Measurements from ENCODE around the gene MEP1A. TPM values are rescaled to one million over a fixed set of nuclear protein-coding genes. Genes with fewer than 3 reads are reported as not detected.

MEP1A gene
- total RNA-seq, 3 donors from 2014 or later (not counting 1 experiment from before 2014, with no cell fraction given), result not detected

- no peaks in the 10 kb centered on the region for H3K36me3 Mint-ChIP-seq
- peaks cover 2 to 4% of the 10 kb centered on the region in 2 donors for H3K9me3 Mint-ChIP-seq
- no peak for DNase-seq
- Histone ChIP-seq H3K4me3 (ENCODE audit: low read length) (no peak overlapping the region), H3K9me3 (ENCODE audit: control insufficient read depth, insufficient read depth, low read length) (no peaks in the 10 kb centered on the region), H3K36me3 (ENCODE audit: control insufficient read depth, insufficient read depth, low read length) (no peaks in the 10 kb centered on the region), H3K4me1 (ENCODE audit: control insufficient read depth, insufficient read depth, low read length) (no peaks in the 10 kb centered on the region), H3K27me3 (ENCODE audit: control insufficient read depth, insufficient read depth, low read length) (no peaks in the 10 kb centered on the region), H3K27ac (ENCODE audit: low read length) (no peak overlapping the region)
- intact Hi-C loops (cut with micrococcal nuclease), result no loop called here
- no peaks in the 10 kb centered on the region for H3K4me1 Mint-ChIP-seq
- H3K4me3 Mint-ChIP-seq, result no peak overlapping the region
- no peak overlapping the region for H3K27ac Mint-ChIP-seq
- TF ChIP-seq, protein P1, sequence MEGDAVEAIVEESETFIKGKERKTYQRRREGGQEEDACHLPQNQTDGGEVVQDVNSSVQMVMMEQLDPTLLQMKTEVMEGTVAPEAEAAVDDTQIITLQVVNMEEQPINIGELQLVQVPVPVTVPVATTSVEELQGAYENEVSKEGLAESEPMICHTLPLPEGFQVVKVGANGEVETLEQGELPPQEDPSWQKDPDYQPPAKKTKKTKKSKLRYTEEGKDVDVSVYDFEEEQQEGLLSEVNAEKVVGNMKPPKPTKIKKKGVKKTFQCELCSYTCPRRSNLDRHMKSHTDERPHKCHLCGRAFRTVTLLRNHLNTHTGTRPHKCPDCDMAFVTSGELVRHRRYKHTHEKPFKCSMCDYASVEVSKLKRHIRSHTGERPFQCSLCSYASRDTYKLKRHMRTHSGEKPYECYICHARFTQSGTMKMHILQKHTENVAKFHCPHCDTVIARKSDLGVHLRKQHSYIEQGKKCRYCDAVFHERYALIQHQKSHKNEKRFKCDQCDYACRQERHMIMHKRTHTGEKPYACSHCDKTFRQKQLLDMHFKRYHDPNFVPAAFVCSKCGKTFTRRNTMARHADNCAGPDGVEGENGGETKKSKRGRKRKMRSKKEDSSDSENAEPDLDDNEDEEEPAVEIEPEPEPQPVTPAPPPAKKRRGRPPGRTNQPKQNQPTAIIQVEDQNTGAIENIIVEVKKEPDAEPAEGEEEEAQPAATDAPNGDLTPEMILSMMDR (IDR thresholded peaks at IDR 0.05), result no peak
- WGBS (ENCODE audit: insufficient coverage), result 45% methylated on average over 2 of the region's 2 CpGs
- ATAC-seq, result no peak
- H3K27me3 Mint-ChIP-seq (ENCODE audit: low read depth in 2 of 2), result peaks cover 10 to 24% of the 10 kb centered on the region in 2 donors
These were observed 47.2 kb upstream of the MEP1A start for GRCh38 chr6:46745973-46746372.

- DNase-seq (no peak), ATAC-seq (no peak)
- Mint-ChIP-seq H3K27ac (no peak within 1 kb of the TSS), H3K36me3 (no peaks in the 10 kb centered on the region), H3K27me3 (ENCODE audit: low read depth in 2 of 2) (peaks cover 10 to 24% of the 10 kb centered on the region in 2 donors), H3K9me3 (peaks cover 2 to 4% of the 10 kb centered on the region in 2 donors), H3K4me1 (no peaks in the 10 kb centered on the region), H3K4me3 (no peak within 1 kb of the TSS)
- no peaks in the 10 kb centered on the region for H3K9me3 ChIP-seq (ENCODE audit: control insufficient read depth, insufficient read depth, low read length)
- 67% methylated on average over 1 of the region's 1 CpG for WGBS (ENCODE audit: insufficient coverage)
- H3K27me3 ChIP-seq (ENCODE audit: control insufficient read depth, insufficient read depth, low read length), result no peaks in the 10 kb centered on the region
- H3K4me1 ChIP-seq (ENCODE audit: control insufficient read depth, insufficient read depth, low read length), result no peaks in the 10 kb centered on the region
- H3K27ac ChIP-seq (ENCODE audit: low read length), result no peak within 1 kb of the TSS
- intact Hi-C loops (cut with micrococcal nuclease), result no loop called here
- H3K36me3 ChIP-seq (ENCODE audit: control insufficient read depth, insufficient read depth, low read length), result no peaks in the 10 kb centered on the region
- TF ChIP-seq, protein P1 (IDR thresholded peaks at IDR 0.05), result no peak
- H3K4me3 ChIP-seq (ENCODE audit: low read length), result no peak within 1 kb of the TSS
These were observed 46.5 kb upstream of the MEP1A start, which contains the start of gene ANKRD66 for GRCh38 chr6:46746696-46747095. Gene ANKRD66, plus strand, starts transcription at chr6:46746933. Its CDS starts 5,016 bp downstream, at chr6:46751949.

- no peak overlapping the region for H3K4me3 ChIP-seq (ENCODE audit: low read length)
- 85% methylated on average over 3 of the region's 5 CpGs for WGBS (ENCODE audit: insufficient coverage)
- no peaks in the 10 kb centered on the region for H3K9me3 ChIP-seq (ENCODE audit: control insufficient read depth, insufficient read depth, low read length)
- DNase-seq, result no peak
- Mint-ChIP-seq H3K27me3 (ENCODE audit: low read depth in 2 of 2) (peaks cover 12 to 24% of the 10 kb centered on the region in 2 donors), H3K27ac (no peak overlapping the region), H3K4me3 (no peak overlapping the region), H3K4me1 (no peaks in the 10 kb centered on the region), H3K9me3 (peaks cover 2 to 4% of the 10 kb centered on the region in 2 donors), H3K36me3 (no peaks in the 10 kb centered on the region)
- intact Hi-C loops (cut with micrococcal nuclease), result no loop called here
- H3K27me3 ChIP-seq (ENCODE audit: control insufficient read depth, insufficient read depth, low read length), result no peaks in the 10 kb centered on the region
- TF ChIP-seq, protein P1 (IDR thresholded peaks at IDR 0.05), result no peak
- ATAC-seq, result no peak
- no peaks in the 10 kb centered on the region for H3K36me3 ChIP-seq (ENCODE audit: control insufficient read depth, insufficient read depth, low read length)
- H3K27ac ChIP-seq (ENCODE audit: low read length), result no peak overlapping the region
- H3K4me1 ChIP-seq (ENCODE audit: control insufficient read depth, insufficient read depth, low read length), result no peaks in the 10 kb centered on the region
These were observed 44.2 kb upstream of the MEP1A start for GRCh38 chr6:46748940-46749503.

DNA sequence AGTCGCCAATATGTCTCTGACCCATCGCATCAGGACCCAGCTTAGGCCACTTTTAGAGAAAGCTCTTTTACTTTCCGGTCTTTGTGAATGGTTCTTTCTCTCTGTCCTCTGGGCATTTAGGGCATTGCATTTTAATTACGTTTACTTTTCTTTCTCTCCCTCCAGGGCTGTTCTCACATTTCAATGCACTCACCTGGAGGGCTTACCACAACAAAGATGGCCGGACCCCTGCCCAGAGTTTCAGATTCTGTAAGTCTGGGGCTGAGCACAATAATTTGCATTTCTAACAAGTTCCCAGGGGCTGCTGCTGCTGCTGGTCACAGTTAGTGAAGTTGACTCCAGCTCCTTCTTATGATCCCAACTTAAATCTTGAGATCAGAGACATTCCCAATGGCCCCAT, 43.5 kb upstream of the MEP1A start:
- intact Hi-C loops (cut with micrococcal nuclease), result no loop called here
- Mint-ChIP-seq H3K4me3 (no peak overlapping the region), H3K27me3 (ENCODE audit: low read depth in 2 of 2) (peaks cover 12 to 19% of the 10 kb centered on the region in 2 donors)

More for the DNA sequence above, 43.5 kb upstream of the MEP1A start:
- Histone ChIP-seq H3K27me3 (ENCODE audit: control insufficient read depth, insufficient read depth, low read length) (no peaks in the 10 kb centered on the region), H3K36me3 (ENCODE audit: control insufficient read depth, insufficient read depth, low read length) (no peaks in the 10 kb centered on the region), H3K4me1 (ENCODE audit: control insufficient read depth, insufficient read depth, low read length) (no peaks in the 10 kb centered on the region), H3K4me3 (ENCODE audit: low read length) (no peak overlapping the region), H3K27ac (ENCODE audit: low read length) (no peak overlapping the region), H3K9me3 (ENCODE audit: control insufficient read depth, insufficient read depth, low read length) (no peaks in the 10 kb centered on the region)
- no peak for DNase-seq
- Mint-ChIP-seq H3K4me1 (no peaks in the 10 kb centered on the region), H3K36me3 (no peaks in the 10 kb centered on the region), H3K27ac (no peak overlapping the region), H3K9me3 (peaks cover 0 to 4% of the 10 kb centered on the region in 2 donors)
- 93% methylated on average over 5 of the region's 5 CpGs for WGBS (ENCODE audit: insufficient coverage)
- TF ChIP-seq, protein P1 (IDR thresholded peaks at IDR 0.05), result no peak
- no peak for ATAC-seq
